Measurements from ENCODE around the gene TNKS1BP1. TPM values are rescaled to one million over a fixed set of nuclear protein-coding genes. Genes with fewer than 3 reads are reported as not detected.

The TNKS1BP1 gene
- total and polyA plus RNA-seq, 4 experiments from 2014 or later, result 0.52 to 23.7 (median 10.9) TPM

- no peaks in the 10 kb centered on the region for H3K9me3 ChIP-seq (ENCODE audit: control insufficient read depth in 1 of 2, low read length in 2 of 2)
- H3K36me3 ChIP-seq (ENCODE audit: insufficient read depth, low read length), result peaks cover 22% of the 10 kb centered on the region
- Mint-ChIP-seq H3K4me3 (peak overlapping the region; percentile 85 to 94 (median 86)), H3K4me1 (peaks cover 28 to 62% (median 37%) of the 10 kb centered on the region in 4 donors), H3K36me3 (peaks cover 36 to 43% of the 10 kb centered on the region in 2 donors), H3K9me3 (no peaks in the 10 kb centered on the region), H3K27ac (peak overlapping the region; percentile 72 to 99 (median 88)), H3K27me3 (no peaks in the 10 kb centered on the region)
- peak overlapping the region; percentile 59 for H3K27ac ChIP-seq (ENCODE audit: low read depth, low read length)
- peak overlapping the region in 1 of 2 donors; percentile 59 for H3K4me3 ChIP-seq (ENCODE audit: low read length in 2 of 2)
- no peaks in the 10 kb centered on the region for H3K27me3 ChIP-seq (ENCODE audit: insufficient read depth, low read length)
- intact Hi-C loops (cut with micrococcal nuclease), result no loop called here
- ChIA-PET POLR2A (ENCODE audit: partially characterized antibody) (interaction anchor here (0.7 to 5.2 kb wide), 12 partner anchors 11 to 1949 kb away, joined by 3 to 128 read pairs (median 4); partner anchors contain the start of genes P2RX3, SELENOH, SLC43A3 and SSRP1), CTCF (ENCODE audit: partially characterized antibody) (interaction anchor here (1.7 to 2.5 kb wide), 2 partner anchors 11 to 203 kb away, joined by 7 to 24 read pairs; partner anchors contain the start of gene SSRP1)
- H3K4me1 ChIP-seq (ENCODE audit: insufficient read depth, low read length), result peaks cover 33% of the 10 kb centered on the region
- no peak for DNase-seq
Measured at GRCh38 chr11:57324154-57324885, 432 bp downstream of the TNKS1BP1 start.

- Histone ChIP-seq H3K4me1 (ENCODE audit: insufficient read depth, low read length) (peaks cover 33% of the 10 kb centered on the region), H3K27me3 (ENCODE audit: insufficient read depth, low read length) (no peaks in the 10 kb centered on the region), H3K4me3 (ENCODE audit: low read length in 2 of 2) (no peak overlapping the region), H3K27ac (ENCODE audit: low read depth, low read length) (no peak overlapping the region), H3K36me3 (ENCODE audit: insufficient read depth, low read length) (peaks cover 20% of the 10 kb centered on the region), H3K9me3 (ENCODE audit: control insufficient read depth in 1 of 2, low read length in 2 of 2) (no peaks in the 10 kb centered on the region)
- DNase-seq, result no peak
- H3K9me3 Mint-ChIP-seq, result no peaks in the 10 kb centered on the region
- H3K27me3 Mint-ChIP-seq, result no peaks in the 10 kb centered on the region
- H3K36me3 Mint-ChIP-seq, result peaks cover 31 to 40% of the 10 kb centered on the region in 2 donors
- H3K4me1 Mint-ChIP-seq, result peaks cover 28 to 62% (median 39%) of the 10 kb centered on the region in 4 donors
- intact Hi-C loops (cut with micrococcal nuclease), result no loop called here
- H3K4me3 Mint-ChIP-seq, result peak overlapping the region; percentile 85 to 91 (median 86)
- peak overlapping the region; percentile 68 to 99 (median 89) for H3K27ac Mint-ChIP-seq
- CTCF ChIA-PET (ENCODE audit: partially characterized antibody), result no interaction called here
- POLR2A ChIA-PET (ENCODE audit: partially characterized antibody), result interaction anchor here (0.7 to 5.2 kb wide), 4 partner anchors 12 to 418 kb away, joined by 3 to 128 read pairs (median 5); partner anchors contain the start of genes P2RX3, SELENOH and SSRP1
Measured at GRCh38 chr11:57323855-57324153, 948 bp downstream of the TNKS1BP1 start.

DNA sequence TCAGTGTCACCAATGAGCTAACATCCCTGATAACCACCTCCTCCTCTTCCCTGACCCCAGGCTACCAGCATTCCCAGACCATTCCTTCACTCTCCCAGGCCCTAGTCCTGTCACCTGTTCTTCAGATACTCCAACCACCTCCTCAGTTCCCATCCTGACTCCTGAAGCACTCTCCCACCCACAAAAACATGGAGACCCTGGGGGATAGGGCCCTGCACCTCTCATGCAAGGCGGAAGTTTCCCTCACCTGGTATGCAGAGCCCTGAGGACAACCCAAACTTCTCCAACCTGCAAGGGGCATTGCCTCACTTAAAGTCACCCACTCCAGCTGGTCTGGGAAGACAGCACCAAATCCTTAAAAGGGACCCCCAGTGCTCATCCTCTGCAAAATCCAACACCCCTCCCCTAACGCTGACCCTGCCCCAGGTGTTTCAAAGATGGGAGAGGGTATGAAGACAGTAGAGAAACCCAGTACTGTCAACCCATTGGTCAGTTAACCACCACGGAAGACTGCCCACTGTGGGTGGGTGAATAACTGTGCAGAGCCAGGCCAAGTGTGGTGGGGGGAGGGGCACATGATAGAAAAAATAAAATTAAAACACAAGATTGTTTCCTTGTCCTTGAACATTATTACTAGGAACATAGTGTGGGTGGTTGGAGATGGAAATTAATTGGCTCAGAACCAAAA lies 1.4 kb downstream of the TNKS1BP1 start:
- Mint-ChIP-seq H3K27me3 (no peaks in the 10 kb centered on the region), H3K9me3 (no peaks in the 10 kb centered on the region), H3K4me3 (peak overlapping the region; percentile 85 to 91 (median 86)), H3K4me1 (peaks cover 28 to 62% (median 39%) of the 10 kb centered on the region in 4 donors), H3K27ac (peak overlapping the region; percentile 68 to 99 (median 89)), H3K36me3 (peaks cover 26 to 36% of the 10 kb centered on the region in 2 donors)
- H3K9me3 ChIP-seq (ENCODE audit: control insufficient read depth in 1 of 2, low read length in 2 of 2), result no peaks in the 10 kb centered on the region
- H3K4me1 ChIP-seq (ENCODE audit: insufficient read depth, low read length), result peaks cover 33% of the 10 kb centered on the region
- H3K27me3 ChIP-seq (ENCODE audit: insufficient read depth, low read length), result no peaks in the 10 kb centered on the region
- intact Hi-C loops (cut with micrococcal nuclease), result no loop called here
- ChIA-PET POLR2A (ENCODE audit: partially characterized antibody) (interaction anchor here (1.2 to 5.2 kb wide), 2 partner anchors 11 to 12 kb away, joined by 7 to 128 read pairs; partner anchors contain the start of genes P2RX3 and SSRP1), CTCF (ENCODE audit: partially characterized antibody) (interaction anchor here (1.1 kb wide), 1 partner anchor 168 kb away, joined by 3 read pairs; no protein-coding TSS in a partner anchor)
- H3K36me3 ChIP-seq (ENCODE audit: insufficient read depth, low read length), result peaks cover 18% of the 10 kb centered on the region
- H3K27ac ChIP-seq (ENCODE audit: low read depth, low read length), result no peak overlapping the region
- H3K4me3 ChIP-seq (ENCODE audit: low read length in 2 of 2), result no peak overlapping the region
- no peak for DNase-seq

GRCh38 chr11:57322256-57323166 lies 2.2 kb downstream of the TNKS1BP1 start:
- Histone ChIP-seq H3K4me3 (ENCODE audit: low read length in 2 of 2) (no peak overlapping the region), H3K36me3 (ENCODE audit: insufficient read depth, low read length) (peaks cover 13% of the 10 kb centered on the region), H3K4me1 (ENCODE audit: insufficient read depth, low read length) (peaks cover 33% of the 10 kb centered on the region), H3K9me3 (ENCODE audit: control insufficient read depth in 1 of 2, low read length in 2 of 2) (no peaks in the 10 kb centered on the region), H3K27ac (ENCODE audit: low read depth, low read length) (no peak overlapping the region), H3K27me3 (ENCODE audit: insufficient read depth, low read length) (no peaks in the 10 kb centered on the region)
- Mint-ChIP-seq H3K4me1 (peaks cover 28 to 58% (median 38%) of the 10 kb centered on the region in 4 donors), H3K27me3 (no peaks in the 10 kb centered on the region), H3K27ac (peak overlapping the region; percentile 57 to 99 (median 83)), H3K36me3 (peaks cover 20 to 29% of the 10 kb centered on the region in 2 donors), H3K9me3 (no peaks in the 10 kb centered on the region), H3K4me3 (peak overlapping the region; percentile 34 to 91 (median 85))
- intact Hi-C loops (cut with micrococcal nuclease), result no loop called here
- CTCF ChIA-PET (ENCODE audit: partially characterized antibody), result interaction anchor here (1.1 to 1.5 kb wide), 3 partner anchors 10 to 169 kb away, joined by 3 read pairs; partner anchors contain the start of gene P2RX3
- peak in 1 of 5 donors; percentile 51 for DNase-seq
- POLR2A ChIA-PET (ENCODE audit: partially characterized antibody), result interaction anchor here (5.2 kb wide), 1 partner anchor 13 kb away, joined by 128 read pairs; the partner anchor contains the start of genes P2RX3 and SSRP1

DNA sequence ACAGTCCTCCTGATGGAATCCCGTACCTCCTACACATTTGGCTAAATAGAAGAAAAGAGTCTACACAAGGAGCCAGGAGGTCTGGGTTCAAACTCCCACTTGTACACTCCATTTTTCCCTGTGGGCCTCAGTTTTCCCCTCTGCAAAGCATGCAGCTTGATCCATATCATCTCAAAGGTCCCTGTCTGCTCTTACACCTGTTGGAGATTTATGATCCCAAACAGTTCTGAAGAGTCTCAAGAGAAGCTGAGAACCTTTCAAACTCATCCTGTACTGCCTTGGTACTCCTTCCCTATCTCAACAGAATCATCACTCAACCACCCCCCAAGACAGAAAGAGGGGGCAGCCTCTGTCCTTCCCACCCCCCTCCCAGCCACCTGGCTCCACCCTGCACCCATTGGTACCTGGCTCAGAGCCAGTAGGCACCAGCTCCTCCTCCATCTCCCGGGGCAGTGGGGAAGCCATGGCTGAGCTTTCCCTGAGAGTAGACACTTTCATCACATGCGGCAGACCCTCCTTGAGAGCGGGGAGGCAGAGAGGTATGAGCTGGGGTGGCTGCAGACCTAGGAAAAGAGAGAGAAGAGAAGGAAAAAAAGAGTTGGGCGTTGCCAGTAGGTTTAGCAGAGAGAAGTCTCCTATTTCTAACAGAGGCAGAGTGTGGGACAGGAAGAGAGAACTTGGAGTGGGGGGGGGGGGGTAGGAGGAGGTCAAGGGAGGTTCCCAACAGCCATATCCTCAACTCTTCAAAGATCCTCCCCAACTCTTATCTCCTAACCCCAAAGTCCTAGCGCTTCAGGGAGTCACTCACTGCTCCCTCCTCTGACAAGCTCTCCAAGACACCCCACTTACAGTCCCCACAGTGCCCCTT lies 3.1 kb downstream of the TNKS1BP1 start:
- Mint-ChIP-seq H3K36me3 (peaks cover 12 to 20% of the 10 kb centered on the region in 2 donors), H3K27me3 (no peaks in the 10 kb centered on the region), H3K9me3 (no peaks in the 10 kb centered on the region), H3K4me3 (peak overlapping the region in 5 of 8 donors; percentile 3 to 59 (median 34)), H3K27ac (peak overlapping the region in 4 of 7 donors; percentile 9 to 99 (median 66)), H3K4me1 (peaks cover 26 to 49% (median 33%) of the 10 kb centered on the region in 4 donors)
- ChIA-PET CTCF (ENCODE audit: partially characterized antibody) (interaction anchor here (0.7 to 1.5 kb wide), 4 partner anchors 9 to 212 kb away, joined by 3 to 4 read pairs (median 3); partner anchors contain the start of gene P2RX3), POLR2A (ENCODE audit: partially characterized antibody) (interaction anchor here (1.3 to 5.2 kb wide), 2 partner anchors 13 to 14 kb away, joined by 4 to 128 read pairs; partner anchors contain the start of genes P2RX3 and SSRP1)
- H3K4me1 ChIP-seq (ENCODE audit: insufficient read depth, low read length), result peaks cover 32% of the 10 kb centered on the region
- H3K36me3 ChIP-seq (ENCODE audit: insufficient read depth, low read length), result peaks cover 10% of the 10 kb centered on the region
- DNase-seq, result no peak
- no peaks in the 10 kb centered on the region for H3K9me3 ChIP-seq (ENCODE audit: control insufficient read depth in 1 of 2, low read length in 2 of 2)
- no peaks in the 10 kb centered on the region for H3K27me3 ChIP-seq (ENCODE audit: insufficient read depth, low read length)
- no peak overlapping the region for H3K4me3 ChIP-seq (ENCODE audit: low read length in 2 of 2)
- H3K27ac ChIP-seq (ENCODE audit: low read depth, low read length), result no peak overlapping the region
- intact Hi-C loops (cut with micrococcal nuclease), result no loop called here
